HG03097 (cell line): ENCODE data around the gene MAEA.
"Not testable (repeated sequence)": the region's sequence is repeated elsewhere in the genome, so short reads cannot be mapped to it uniquely, and the experiment has no call there.

Experiments used
- ATAC-seq: cut with Tn5 transposase; IDR thresholded peaks from one replicate; pipeline ENCODE4 v1.9.1; 2021; ENCODE audit not compliant: unreplicated experiment, low FRiP score

The MAEA gene

DNA sequence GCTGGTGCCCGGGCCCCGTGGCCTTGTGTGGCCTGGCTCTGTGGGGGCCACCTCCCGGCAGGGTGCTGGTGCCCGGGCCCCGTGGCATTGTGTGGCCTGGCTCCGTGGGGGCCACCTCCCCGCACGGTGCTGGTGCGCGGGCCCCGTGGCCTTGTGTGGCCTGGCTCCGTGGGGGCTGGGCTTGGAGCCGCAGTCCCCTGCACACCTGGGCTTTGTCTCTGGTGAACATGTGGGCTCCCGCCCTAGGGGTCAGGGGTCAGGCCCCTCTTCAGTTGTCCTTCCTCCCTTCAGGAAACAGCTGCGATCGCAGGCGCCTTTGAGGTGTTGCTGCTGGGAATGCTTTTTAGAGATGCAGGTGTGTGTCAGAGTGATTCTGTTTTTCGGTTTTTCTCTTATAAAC, 74.5 kb downstream of the MAEA start:
- no peak for ATAC-seq

DNA sequence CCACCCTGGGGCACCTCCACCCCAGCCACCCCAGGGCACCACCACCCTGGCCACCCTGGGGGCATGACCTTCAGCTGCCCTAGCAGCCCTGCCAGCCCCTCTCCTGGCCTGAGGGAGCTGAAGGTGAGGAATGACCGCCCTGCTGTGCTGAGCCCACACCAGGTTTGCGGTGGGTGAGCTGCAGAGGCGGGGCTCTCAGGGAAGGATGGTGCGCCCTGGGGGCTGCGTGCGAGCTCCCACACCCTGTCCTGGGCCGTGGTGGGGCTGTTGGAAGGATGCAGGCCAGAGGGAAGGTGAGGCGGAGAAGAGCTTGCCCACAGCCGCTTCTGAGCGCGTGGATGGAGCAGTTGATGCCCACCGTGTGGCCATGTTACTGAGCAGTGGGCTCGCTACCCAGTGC, 75.1 kb downstream of the MAEA start:
- no peak for ATAC-seq

GRCh38 chr4:1365271-1366178, 75.8 kb downstream of the MAEA start:
- no peak for ATAC-seq

GRCh38 chr4:1366371-1367229, 76.9 kb downstream of the MAEA start:
- ATAC-seq, result no peak

- no peak for ATAC-seq
Observed at GRCh38 chr4:1367230-1367935, 77.7 kb downstream of the MAEA start.

- no peak for ATAC-seq
Observed at GRCh38 chr4:1367936-1368289, 78.2 kb downstream of the MAEA start.

GRCh38 chr4:1368421-1369090, 78.9 kb downstream of the MAEA start:
- ATAC-seq, result no peak

GRCh38 chr4:1369091-1369450, 79.4 kb downstream of the MAEA start:
- no peak for ATAC-seq

DNA sequence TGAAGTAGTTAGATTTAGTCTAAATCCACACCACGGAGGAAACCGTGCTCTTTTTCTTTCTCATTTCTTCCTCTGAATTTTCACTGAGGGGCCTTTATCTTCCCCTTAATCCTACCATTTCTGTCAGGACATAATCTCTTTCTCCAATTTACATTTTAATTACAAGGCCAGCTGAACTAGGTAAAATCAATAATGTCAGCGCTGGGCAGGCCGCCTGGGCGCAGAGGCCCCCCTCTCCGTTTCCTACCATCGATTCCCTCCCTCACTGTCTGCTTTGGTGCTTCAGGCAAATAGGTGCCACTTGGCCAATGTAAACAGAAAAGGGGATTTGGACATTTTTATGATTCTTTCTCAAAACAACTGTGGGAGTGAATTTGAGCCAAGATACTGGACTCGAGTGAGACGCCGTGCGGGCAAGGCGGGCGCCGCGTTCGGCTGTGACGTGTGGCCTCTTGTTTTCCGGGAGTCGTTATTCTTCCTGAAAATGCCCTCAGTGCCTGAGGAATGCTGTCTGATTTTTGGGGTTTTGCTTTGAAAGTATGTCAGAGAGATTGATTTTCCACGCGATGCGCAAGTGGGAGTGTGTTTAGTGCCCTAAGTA, 79.9 kb downstream of the MAEA start:
- ATAC-seq, result no peak

- no peak for ATAC-seq
Observed at GRCh38 chr4:1370321-1371124, 80.8 kb downstream of the MAEA start.

DNA sequence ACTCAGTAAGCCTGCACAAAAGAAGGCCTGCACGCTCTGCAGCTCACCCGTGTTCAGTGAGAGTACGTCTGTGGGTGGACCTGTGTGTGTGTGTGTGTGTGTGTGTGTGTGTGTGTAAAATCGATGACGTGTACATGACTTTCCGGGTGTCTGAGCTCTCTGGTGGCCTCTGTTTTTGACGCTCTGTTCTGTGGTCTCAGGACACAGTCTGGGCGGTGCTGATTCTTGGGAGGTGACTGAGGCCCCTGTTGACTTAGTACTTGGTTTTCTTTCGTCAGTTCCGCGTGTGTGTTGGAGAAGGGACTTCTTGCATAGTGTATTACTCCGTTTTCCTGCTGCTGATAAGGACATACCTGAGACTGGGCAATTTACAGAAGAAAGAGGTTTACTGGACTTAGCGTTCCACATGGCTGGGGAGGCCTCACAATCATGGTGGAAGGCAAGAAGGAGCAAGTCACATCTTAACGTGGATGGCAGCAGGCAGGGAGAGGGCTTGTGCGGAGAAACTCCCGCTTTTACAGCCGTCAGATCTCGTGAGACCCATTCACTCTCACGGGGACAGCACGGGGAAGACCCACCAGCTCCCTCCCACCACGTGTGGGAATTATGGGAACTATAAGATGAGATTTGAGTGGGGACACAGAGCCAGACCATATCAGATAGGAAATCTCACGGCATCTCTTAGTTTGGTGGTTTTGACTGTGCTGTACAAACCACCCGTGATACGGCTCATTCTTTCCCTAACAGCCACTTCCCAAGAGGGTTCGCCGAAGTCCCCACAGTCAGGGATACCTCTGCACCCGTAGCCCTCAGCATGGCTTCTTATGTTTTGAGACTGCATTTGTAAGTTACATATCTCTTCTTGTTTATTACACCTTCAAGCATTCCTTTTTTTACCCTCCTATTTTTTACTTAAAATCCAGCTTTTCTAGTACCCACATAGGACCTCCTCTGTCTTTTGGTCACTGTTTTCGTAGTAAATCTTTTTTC, 81.8 kb downstream of the MAEA start:
- no peak for ATAC-seq

DNA sequence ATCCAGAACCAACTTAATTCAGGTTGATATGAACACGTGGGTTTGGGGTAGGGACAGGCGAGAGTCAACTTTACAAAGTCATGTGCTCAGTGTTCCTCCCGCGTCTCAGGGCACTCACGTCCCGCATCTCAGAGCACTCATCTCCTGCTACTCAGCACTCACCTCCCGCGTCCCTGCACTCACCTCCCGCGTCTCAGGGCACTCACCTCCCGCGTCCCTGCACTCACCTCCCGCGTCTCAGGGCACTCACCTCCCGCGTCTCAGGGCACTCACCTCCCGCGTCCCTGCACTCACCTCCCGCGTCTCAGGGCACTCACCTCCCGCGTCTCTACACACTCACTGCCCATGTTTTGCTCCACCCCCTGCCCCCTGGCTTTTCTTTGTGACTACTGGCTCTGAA, 82.9 kb downstream of the MAEA start:
- ATAC-seq, result not testable (repeated sequence)

GRCh38 chr4:1373892-1374705, 84.4 kb downstream of the MAEA start:
- no peak for ATAC-seq

- no peak for ATAC-seq
Observed at GRCh38 chr4:1374706-1375045, 85.0 kb downstream of the MAEA start.

DNA sequence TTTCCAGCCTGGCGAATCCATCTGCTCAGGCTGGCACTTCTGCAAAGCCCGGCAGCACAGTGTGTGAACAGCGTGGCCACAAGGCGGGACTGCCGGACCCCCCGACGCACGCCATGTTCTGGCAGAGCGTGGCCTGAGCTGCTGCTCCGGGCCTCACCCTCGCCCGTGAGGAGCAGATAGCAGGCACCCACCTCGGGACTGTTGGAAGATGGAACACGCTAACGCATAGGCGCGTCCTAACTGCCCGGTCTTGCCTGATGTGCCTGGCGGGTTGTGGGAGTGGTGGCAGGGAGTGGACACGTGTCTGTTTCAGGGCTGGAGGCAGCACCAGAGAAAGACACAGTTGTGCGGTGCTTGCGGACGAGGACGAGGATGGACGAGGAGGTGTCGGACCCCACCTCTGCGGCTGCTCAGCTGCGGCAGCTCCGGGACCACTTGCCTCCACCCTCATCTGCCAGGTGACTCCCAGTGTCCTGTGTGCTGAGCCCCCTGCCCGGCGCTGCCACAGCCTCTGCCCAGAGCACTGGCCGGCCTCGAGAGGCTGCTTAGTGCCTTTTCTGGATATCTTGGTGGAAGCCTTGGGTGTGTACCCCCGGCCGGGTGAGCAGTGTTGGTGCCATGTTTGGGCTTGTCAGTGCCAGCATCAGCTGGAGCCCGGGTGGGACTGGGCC, 85.5 kb downstream of the MAEA start:
- no peak for ATAC-seq

GRCh38 chr4:1375761-1376322, 86.2 kb downstream of the MAEA start:
- ATAC-seq, result no peak

DNA sequence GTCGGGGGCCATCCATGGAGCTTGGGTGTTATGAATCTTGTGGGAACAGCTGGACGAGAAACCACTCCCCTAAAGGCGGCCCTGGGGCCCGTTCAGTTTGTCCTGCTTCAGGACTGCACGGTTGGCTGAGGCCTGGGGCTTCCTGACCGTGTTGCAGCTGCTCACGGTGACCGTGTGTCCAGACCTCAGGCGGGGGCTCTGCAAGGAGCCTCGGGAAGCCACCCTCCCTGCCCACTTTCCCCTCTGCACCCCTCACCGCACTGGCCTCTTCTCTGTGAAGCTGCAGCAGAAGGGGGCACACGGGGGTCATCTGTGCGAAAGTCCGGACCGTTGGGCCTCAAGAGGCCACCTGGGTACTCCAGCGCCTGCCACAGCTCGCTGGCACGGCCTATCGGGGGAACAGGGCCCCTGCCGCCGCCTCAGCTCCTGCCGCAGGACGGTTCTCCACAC, 86.7 kb downstream of the MAEA start:
- ATAC-seq, result no peak
